Adipocyte (in vitro differentiated cells): ENCODE measurements around the gene ORC3.
"Not testable (repeated sequence)": the region's sequence is repeated elsewhere in the genome, so short reads cannot be mapped to it uniquely, and the experiment has no call there.

Experiments used
- DNase-seq: peaks from one replicate; pipeline ENCODE4 v3.0.0-alpha.2; 2015; ENCODE audit warnings: low read depth
- H3K27me3 ChIP-seq: replicated peaks from 2 replicates; pipeline ENCODE4 v1.7.0; 2013; ENCODE audit warnings: mild to moderate bottlenecking, low read length, moderate library complexity; ENCODE audit not compliant: control insufficient read depth, insufficient read depth
- H3K36me3 ChIP-seq: 2 replicates; pipeline ENCODE4 v1.7.0; 2013; ENCODE audit warnings: low read length, mild to moderate bottlenecking, moderate library complexity; ENCODE audit not compliant: control insufficient read depth, insufficient read depth, severe bottlenecking
- H3K4me1 ChIP-seq: 2 replicates; pipeline ENCODE4 v1.7.0; 2013; ENCODE audit warnings: mild to moderate bottlenecking, low read length, moderate library complexity; ENCODE audit not compliant: control insufficient read depth, insufficient read depth
- H3K4me3 ChIP-seq: 2 replicates; pipeline ENCODE4 v1.7.0; 2013; ENCODE audit warnings: mild to moderate bottlenecking, low read length, moderate library complexity
- H3K9ac ChIP-seq: 2 replicates; pipeline ENCODE4 v1.7.0; 2013; ENCODE audit warnings: mild to moderate bottlenecking, low read length, moderate library complexity
- H3K9me3 ChIP-seq: 2 replicates; pipeline ENCODE4 v1.7.0; 2013; ENCODE audit warnings: mild to moderate bottlenecking, low read length, moderate library complexity; ENCODE audit not compliant: control insufficient read depth

ORC3 gene

GRCh38 chr6:87675004-87675681 is 85.2 kb downstream of the ORC3 start:
- H3K9ac ChIP-seq, result no peak overlapping the region
- no peak overlapping the region for H3K4me3 ChIP-seq
- H3K27me3 ChIP-seq, result no peaks in the 10 kb centered on the region
- peaks cover 73% of the 10 kb centered on the region for H3K36me3 ChIP-seq
- no peaks in the 10 kb centered on the region for H3K9me3 ChIP-seq
- DNase-seq, result no peak
- H3K4me1 ChIP-seq, result peaks cover 20% of the 10 kb centered on the region

- DNase-seq, result no peak
- H3K9me3 ChIP-seq, result no peaks in the 10 kb centered on the region
- H3K36me3 ChIP-seq, result peaks cover 33% of the 10 kb centered on the region
- H3K9ac ChIP-seq, result no peak overlapping the region
- H3K4me3 ChIP-seq, result no peak overlapping the region
- peaks cover 31% of the 10 kb centered on the region for H3K4me1 ChIP-seq
- H3K27me3 ChIP-seq, result no peaks in the 10 kb centered on the region
Observed at GRCh38 chr6:87682310-87682709, 92.4 kb downstream of the ORC3 start.

GRCh38 chr6:87683890-87684289 is 94.0 kb downstream of the ORC3 start:
- Histone ChIP-seq H3K9me3 (no peaks in the 10 kb centered on the region), H3K4me1 (peaks cover 31% of the 10 kb centered on the region), H3K27me3 (no peaks in the 10 kb centered on the region), H3K4me3 (no peak overlapping the region), H3K9ac (no peak overlapping the region), H3K36me3 (peaks cover 25% of the 10 kb centered on the region)
- no peak for DNase-seq

- peaks cover 22% of the 10 kb centered on the region for H3K36me3 ChIP-seq
- peak overlapping the region; percentile 51 for H3K4me3 ChIP-seq
- DNase-seq, result no peak
- no peak overlapping the region for H3K9ac ChIP-seq
- H3K4me1 ChIP-seq, result peaks cover 38% of the 10 kb centered on the region
- H3K9me3 ChIP-seq, result no peaks in the 10 kb centered on the region
- H3K27me3 ChIP-seq, result no peaks in the 10 kb centered on the region
Observed at GRCh38 chr6:87684895-87685654, 95.1 kb downstream of the ORC3 start.

GRCh38 chr6:87686636-87687205 is 96.8 kb downstream of the ORC3 start:
- H3K27me3 ChIP-seq, H3K4me3 ChIP-seq, H3K9me3 ChIP-seq, H3K9ac ChIP-seq, DNase-seq: not testable (repeated sequence)
- peaks cover 45% of the 10 kb centered on the region for H3K4me1 ChIP-seq
- peaks cover 13% of the 10 kb centered on the region for H3K36me3 ChIP-seq

GRCh38 chr6:87687296-87687695 is 97.4 kb downstream of the ORC3 start:
- H3K27me3 ChIP-seq, result no peaks in the 10 kb centered on the region
- no peak for DNase-seq
- H3K4me3 ChIP-seq, result no peak overlapping the region
- H3K36me3 ChIP-seq, result peaks cover 13% of the 10 kb centered on the region
- no peak overlapping the region for H3K9ac ChIP-seq
- no peaks in the 10 kb centered on the region for H3K9me3 ChIP-seq
- peaks cover 40% of the 10 kb centered on the region for H3K4me1 ChIP-seq

- H3K4me1 ChIP-seq, result peaks cover 36% of the 10 kb centered on the region
- not testable (repeated sequence) for H3K4me3 ChIP-seq, H3K9ac ChIP-seq, H3K27me3 ChIP-seq, DNase-seq, H3K9me3 ChIP-seq
- peaks cover 13% of the 10 kb centered on the region for H3K36me3 ChIP-seq
Observed at GRCh38 chr6:87687893-87688292, 98.0 kb downstream of the ORC3 start.

- Histone ChIP-seq H3K9ac (no peak overlapping the region), H3K9me3 (no peaks in the 10 kb centered on the region), H3K4me3 (no peak overlapping the region), H3K4me1 (peaks cover 40% of the 10 kb centered on the region), H3K36me3 (peaks cover 13% of the 10 kb centered on the region), H3K27me3 (no peaks in the 10 kb centered on the region)
- DNase-seq, result no peak
Observed at GRCh38 chr6:87690441-87690840, 100.5 kb downstream of the ORC3 start.

GRCh38 chr6:87692086-87692485 is 102.2 kb downstream of the ORC3 start:
- Histone ChIP-seq H3K9ac (no peak overlapping the region), H3K4me3 (no peak overlapping the region), H3K36me3 (peaks cover 13% of the 10 kb centered on the region), H3K9me3 (no peaks in the 10 kb centered on the region), H3K4me1 (peaks cover 40% of the 10 kb centered on the region), H3K27me3 (no peaks in the 10 kb centered on the region)
- no peak for DNase-seq

GRCh38 chr6:87696817-87697216 is 106.9 kb downstream of the ORC3 start:
- not testable (repeated sequence) for H3K9me3 ChIP-seq, H3K36me3 ChIP-seq, H3K27me3 ChIP-seq, H3K9ac ChIP-seq, DNase-seq
- peak overlapping the region; percentile 98 for H3K4me3 ChIP-seq
- peaks cover 37% of the 10 kb centered on the region for H3K4me1 ChIP-seq
